GM19324 (cell line): ENCODE measurements around the gene WWOX.

Experiments
- ATAC-seq: cut with Tn5 transposase; IDR thresholded peaks from one replicate; pipeline ENCODE4 v1.9.1; 2021; ENCODE audit warnings: mild to moderate bottlenecking, moderate library complexity; ENCODE audit not compliant: unreplicated experiment, low FRiP score

The WWOX gene

DNA sequence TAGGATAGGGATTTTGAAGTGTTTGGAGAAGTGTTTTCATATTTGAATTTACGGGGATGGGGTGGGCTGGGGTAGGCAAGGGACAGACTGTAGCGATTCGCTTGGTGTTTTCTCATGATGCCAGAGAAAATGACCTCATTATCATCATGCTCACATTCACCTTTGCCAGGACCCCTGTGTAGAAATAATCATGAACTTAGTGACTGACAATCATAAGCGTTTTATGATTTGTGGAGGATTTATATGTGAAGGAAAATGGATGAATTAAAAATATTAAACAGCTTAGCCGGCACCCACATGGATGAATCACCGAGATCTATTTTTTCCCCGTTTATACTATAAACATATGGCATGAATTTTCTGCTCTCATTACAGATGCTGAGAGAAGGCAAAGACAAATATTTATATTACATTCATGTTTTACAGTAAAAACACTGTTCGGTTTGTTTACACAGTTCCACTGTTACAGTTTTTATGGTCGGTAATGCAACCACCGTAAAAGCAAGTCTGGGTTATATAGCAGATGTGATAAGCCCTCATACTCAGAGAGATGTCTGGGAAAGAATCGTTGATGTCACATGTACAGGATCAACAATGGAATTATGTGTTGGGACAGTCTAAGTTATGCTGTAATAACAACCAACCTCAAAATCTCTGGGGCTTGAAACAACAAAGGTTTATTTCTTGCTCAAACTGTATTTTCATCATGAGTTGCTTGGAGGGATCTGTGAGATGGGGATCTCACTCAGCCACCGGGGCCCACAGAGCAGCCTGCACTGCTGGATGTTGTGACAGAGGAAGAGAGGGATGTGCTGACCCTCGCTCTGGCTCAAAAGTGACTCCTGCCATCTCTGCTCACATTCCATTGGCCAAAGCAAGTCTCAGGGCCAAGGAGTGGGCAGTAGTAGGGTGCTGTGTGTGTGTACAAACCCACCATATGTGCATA, 85.1 kb downstream of the WWOX start:
- no peak for ATAC-seq

DNA sequence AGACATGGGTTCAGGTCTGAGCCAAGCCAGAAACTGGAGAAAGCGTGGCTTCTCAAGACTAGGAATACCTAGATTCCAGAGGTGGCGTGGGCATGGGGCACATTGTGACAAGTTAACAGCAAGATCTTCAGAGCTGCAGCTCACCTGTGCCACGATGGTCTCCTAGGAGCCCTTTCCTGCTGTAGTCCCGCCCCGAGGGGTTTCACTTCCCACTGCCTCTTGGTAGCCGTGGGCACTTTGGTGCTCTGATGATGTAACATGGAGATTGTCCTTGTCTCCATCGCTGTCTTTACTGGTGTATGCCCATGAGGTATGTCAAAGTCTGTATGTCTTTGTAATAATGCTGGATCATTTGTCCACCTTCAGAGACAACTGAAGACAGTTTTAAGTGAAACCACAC, 89.7 kb downstream of the WWOX start:
- ATAC-seq = no peak

DNA sequence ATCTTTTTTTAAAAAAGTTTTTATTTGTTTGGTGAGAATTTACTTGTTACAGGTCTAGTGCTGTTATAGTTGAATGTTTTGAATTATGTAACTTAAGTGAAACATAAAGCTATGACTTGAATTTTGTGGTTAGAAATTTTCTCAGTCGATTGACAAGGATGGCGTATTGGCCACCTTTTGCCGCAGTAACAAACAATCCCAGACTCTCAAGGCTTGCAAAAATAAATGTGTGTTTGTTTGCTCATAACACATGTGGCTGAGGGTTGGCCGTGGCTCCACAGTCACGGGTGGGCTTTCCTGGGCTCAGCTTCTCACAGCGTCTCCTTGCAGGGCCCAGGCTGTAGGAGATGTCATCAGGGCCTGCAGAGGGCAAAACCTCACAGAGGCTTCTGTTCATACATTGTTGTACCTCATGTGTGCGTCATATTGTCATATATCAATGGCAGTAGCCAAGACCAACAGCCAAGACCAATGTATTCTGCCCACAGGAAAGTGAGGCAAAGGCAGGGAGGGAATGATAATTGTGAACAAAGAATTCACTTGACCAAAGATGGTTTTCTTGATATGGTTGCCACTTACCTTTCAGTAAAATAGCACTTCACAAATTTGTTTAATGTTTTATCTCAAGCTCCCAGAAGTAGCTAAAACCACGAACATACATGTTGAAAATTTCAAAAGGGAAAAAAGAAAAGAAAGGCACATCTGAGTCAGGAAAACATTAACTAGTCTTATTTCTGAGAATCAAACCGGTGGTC, 93.5 kb downstream of the WWOX start:
- no peak for ATAC-seq

DNA sequence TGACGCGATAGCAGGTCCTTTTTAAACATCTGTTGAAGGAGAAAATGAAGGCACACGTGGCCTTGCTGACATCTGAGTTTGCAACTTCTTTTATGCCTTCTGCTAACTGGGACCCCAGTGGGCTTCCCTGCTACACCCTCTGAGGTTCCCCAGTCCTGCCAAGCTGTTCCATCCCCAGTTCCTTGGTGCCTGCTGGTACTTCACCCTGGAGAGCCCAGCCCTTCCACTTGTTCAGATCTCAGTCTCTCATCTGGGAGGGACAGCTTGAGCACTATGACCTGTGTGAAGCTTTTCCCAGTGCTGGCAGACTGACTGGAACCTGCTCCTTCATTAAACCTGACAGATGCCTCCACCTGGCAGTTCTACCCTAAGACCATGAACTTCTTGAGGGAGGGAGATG, 95.5 kb downstream of the WWOX start:
- no peak for ATAC-seq

DNA sequence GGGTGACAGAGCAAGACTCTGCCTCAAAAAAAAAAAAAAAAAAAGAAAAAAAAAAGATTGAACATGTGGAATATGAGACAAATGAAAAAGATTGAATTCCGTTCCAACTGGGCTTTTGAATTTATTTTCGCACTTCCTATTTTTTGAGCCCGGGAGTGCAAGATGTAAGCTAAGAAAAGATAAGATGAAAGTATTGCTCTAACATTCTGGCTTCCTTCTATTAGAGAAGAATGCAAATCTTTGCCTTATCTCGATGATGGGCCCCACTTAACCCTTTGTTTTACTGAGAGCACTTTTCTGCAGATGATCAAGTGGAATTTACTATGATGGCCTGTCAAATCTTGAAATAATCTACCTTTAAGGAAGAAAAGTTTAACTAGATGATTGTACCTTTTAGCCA, 96.3 kb downstream of the WWOX start:
- no peak for ATAC-seq

DNA sequence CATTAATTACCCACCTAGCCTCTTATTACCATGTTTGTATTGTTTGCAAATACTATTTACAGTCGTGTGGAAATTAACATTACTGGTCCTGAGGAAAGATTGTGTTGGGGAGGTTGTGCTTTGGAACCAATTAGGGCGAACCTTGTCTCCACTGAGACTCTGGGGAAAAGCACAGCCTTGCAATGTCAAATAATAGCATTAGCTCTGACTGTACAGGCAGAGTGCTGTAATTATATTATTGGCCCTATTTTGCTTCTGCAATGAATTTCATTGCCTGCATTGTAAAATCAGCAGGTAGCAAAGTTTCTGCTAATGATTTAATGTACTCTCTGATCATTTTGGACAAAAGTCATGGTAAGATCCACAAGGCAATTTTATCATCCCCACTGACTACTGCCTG, 97.0 kb downstream of the WWOX start:
- ATAC-seq = no peak

DNA sequence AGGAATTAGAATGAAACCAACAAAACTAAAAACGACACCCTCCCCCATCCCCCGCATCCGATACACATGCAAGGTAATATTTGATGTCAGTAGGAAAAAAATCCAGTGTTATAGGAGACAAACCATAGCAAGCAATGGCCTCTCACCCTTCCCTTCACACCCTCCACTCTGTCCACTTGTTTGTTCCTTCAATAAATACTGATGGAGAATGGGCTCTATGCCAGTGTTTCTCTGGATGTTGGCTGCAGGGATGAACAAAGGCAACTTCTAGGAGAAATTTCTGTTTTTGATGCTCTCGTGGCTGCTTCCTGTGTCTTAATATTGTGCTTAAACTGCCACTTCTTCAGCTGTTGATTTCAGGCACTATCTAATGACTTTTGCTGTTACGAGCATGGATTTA, 98.8 kb downstream of the WWOX start:
- ATAC-seq = no peak

DNA sequence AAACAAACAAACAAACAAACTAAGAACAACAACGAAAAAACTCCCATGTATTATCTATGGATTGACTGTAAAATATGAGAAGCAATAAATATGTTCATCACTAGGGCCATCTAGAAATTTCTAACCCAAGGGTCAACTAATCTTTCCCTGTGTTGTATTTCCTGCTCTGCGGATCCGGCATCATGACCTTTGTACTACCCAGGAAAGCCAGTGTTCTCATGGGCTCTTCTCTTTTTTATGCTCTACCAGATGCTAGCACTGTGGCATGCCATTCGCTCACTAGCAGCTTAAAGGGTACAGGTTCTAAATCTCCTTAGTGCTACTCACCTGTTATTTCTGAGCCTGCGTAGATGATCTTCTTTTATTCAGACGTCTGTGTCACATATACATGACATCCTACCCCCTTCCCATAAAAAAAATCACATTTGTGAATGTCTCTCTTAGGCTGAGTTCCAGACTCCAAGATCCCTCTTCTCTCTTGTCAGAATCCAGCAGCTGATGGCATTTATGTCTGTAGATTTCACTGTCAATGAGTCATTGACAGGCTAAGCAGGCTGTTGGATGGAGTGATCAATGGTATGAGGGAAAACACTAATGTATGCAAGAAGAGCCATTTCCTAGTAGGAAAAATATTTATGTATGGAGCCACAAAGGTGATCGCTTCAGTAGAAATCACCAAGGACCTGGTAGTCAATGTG, 100.0 kb downstream of the WWOX start:
- no peak for ATAC-seq

DNA sequence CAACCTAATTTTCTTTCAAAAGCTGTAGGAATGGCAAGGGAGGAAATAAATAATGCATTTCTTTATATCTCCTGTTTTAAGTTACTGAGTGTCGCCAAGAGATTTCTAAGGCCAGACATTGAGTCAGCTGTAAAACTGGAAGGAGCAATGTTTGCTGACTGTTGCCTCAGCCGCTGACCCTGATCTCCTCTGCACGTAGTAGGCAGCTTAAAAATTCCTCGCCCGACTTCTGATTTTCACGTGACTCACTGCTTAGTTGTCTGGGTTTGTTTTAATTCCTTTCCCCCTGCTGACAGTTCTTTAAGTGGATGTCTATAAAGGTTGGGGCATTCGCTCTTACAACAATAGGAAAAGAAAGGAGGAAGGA, 100.6 kb downstream of the WWOX start:
- ATAC-seq = no peak

DNA sequence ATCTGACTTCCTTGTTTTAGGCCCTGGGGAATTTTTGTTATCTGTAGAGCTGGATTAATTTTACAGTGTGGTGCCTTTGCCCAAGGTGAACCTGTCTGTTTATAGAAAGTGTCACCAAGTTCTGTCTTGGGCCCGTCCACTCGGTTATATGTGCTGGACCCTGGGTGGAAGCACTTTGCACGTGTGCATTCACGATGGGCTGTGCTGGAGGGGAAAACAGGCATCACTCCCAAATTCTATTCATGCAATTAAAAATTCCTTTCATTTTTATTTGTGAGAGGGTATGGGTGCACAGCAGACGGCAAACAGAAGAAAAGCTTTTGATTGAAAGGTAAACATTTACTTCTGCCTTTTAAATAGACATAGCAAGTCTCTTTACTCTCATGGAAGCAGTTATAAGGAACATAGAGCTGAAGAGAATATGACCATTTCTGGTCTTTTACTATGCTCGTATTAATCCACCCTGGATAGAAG, 101.2 kb downstream of the WWOX start:
- no peak for ATAC-seq

DNA sequence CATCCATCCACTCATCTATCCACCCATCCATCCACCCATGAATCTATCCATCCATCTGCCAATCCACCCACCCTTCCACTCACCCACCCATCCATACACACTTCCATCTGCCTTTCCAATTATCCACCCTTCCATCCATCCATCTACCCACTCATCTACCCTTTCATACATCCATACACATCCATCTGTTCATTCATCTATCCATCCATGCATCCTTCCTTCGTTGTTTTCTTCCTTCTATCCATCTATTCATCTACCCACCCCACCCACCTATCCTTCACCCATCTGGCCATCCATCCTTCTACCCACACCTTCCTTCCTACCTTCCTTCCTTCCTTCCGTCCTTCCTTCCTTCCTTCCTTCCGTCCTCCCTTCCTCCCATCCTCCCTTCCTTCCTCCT, 106.1 kb downstream of the WWOX start:
- ATAC-seq = no peak

DNA sequence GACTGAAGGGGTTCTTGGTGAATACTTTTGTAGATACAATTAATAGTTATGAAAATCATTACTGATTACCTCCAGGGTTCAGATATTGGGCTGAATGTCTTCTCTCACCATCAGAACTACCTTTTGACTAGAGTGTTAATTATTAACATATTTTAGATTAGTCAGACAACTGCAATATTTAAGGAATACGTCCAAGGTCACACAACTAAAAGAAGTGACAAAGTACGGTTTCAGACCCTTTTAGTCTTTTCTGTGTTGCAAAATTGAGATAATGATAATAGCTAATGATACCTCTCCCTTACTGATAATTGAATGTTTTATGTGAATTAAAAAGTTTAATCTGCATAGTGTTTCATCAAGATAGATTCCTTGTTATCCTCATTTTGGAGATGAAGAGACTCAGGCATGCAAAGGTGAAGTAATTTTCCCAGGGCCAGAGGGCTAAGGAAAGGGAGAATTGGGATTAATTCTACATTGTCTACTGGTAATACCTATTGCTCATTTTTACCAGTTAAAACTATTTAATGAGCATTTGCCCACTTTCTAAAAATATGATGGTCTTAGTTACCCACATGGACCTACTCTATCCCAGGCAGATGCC, 107.3 kb downstream of the WWOX start:
- no peak for ATAC-seq

DNA sequence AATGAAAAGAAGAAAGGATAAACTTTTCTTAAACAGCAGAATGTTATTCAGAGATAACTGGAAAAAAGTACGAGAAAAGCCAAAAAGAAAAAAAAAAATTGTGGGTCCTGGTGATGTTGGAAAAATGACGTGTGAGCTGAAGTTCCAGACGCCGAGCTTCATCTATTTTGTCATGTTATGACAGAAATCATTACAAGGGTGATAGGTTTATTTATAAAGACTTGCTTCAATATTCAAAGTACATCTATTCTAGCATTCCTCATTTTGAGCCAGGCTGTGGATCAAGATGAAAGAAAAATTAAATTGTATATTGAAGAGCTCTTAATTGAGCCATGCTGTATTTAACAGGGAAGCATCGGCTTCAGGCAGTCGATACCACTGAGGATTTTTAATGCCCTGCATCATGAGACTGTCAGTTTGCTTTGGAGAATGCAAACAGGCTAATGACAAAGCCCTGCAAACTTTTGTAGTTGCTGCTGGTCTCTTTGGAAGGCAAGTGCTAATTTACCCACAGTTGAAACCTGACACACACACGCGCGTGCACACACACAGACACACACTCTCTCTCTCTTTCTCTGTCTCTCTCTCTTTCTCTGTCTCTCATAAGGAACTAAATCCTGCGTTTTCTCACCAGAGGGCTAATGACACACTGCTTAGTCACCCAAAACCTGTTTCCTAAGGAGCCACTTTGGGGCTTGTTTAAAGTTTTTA, 110.7 kb downstream of the WWOX start:
- no peak for ATAC-seq

DNA sequence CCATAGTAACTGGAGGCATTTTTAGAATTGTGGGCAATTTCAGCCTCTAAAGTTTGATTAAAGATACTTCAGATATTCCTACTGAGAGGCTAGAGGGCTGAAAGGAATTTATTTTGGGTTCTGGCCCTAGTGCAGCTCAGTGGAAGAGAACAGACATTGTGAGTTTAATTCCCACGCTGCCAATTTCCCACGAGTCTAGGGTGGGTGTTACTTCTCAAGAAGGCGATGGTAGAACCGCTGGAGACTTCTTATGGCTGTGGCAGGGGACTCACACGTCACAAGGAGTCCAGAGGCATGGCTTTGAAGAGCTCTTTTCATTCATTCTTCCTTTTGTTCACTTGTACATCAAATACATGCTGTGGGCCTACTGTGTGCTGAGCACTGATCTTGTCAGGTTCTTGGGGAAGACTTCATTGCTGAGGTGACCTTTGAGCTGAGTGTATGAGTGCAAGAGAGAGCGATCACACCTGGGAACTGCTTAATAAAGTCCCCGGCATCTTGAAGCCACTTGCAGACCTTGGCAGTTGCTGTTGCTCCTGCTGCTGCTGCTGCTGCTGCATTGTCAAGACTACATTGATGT, 111.7 kb downstream of the WWOX start:
- ATAC-seq = no peak

DNA sequence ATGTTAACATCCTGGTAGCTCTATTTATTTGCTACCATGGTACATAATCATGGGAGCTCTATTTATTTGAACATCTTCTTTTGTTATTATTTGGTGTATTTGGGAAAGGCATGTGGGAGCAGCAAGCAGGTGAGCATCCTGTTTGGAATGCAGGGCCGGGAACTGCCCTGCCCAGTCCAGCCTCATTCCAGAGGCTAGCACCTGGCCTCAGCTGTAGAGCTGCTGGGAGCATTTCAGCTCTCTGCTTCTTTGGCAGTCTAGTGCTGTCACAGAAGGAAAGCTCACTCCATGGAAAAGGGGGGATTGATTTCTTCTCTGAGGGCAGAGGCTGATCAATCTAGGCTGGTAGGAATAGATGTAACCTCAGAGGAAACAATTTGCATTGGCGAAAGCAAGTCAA, 112.5 kb downstream of the WWOX start:
- no peak for ATAC-seq

DNA sequence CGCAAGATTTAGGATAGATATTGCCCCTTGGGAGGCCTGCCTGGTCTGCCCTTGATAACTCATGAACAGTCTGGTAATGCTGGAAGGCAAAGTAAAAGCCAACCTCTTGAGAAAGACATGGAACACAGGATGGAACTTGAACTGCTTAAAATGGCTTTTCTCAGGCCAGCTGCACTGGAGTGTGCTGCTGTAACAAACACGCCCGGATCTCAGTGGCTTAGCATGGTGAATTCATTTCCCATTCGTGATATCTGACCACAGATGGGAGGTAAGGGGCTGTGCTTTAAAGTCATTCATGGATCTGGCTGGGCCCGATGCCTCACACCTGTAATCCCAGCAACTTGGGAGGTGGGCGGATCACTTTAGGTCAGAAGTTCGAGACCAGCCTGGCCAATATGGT, 113.2 kb downstream of the WWOX start:
- ATAC-seq = no peak

DNA sequence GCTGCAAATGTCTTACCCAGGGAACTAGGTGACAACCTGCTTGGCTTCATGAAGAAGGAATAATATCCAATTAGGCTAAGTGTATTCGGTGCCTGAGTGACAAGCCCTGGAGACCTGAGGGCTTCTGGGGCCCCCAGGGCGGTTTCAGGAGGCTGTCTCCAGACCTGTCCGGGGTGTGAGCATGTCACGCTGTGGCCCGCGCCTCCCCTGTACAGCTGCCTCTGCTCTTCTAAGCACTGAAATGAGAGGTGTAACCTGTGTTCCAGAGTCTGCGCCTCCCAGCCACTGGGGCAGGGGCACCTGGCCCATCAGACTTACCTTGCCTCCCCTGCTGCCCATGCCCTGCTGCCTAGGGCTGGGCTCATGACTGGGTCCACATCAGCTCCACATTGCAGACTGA, 114.3 kb downstream of the WWOX start:
- no peak for ATAC-seq

DNA sequence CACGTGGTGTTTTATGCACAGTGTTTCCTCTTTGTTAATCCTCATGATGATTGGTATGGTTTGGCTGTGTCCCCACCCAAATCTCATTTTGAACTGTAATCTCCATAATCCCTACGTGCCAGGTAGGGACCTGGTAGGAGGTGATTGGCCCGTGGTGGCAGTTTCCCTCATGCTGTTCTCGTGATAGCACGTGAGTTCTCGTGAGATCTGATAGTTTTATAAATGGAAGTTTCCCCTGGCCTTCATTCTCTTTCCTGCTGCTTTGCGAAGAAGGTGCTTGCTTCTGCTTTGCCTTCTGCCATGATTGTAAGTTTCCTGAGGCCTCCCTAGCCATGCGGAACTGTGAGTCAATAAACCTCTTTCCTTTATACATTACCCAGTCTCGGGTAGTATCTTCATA, 115.8 kb downstream of the WWOX start:
- ATAC-seq = no peak

DNA sequence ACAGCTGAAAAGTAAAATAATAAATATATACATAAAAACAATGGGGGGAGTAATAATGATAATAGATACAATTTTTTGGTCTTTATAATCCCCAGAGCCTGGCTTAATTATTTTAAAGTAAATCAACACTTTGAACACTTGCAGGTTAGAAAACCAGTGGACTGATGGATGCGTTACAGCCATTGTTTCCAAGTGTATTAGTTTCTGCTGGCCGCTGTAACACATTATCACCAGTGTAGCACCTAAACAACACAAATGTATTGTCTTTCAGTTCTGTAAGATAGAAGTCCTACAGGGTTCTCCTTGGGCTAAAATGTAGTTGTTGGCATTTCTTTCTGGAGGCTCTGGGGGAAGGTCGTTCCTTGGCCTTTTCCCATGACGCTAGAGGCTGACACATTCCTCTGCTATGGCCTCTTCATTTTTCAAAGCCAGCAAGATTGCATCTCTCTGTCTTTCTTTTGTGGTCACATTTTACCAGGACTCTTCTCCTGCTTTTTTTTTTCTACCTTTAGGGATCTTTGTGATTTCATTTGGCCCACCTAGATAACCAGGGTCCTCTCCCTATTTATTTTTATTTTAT, 116.8 kb downstream of the WWOX start:
- ATAC-seq = no peak
